Stomach (tissue), 4 donors: ENCODE results near the gene SCD.

Experiments used
- CTCF ChIP-seq, 7 experiments: fragments of 450-650 bp in 4 of 7; fragments of 200-600 bp in 3 of 7; sonication (generic) in 3 of 7; IDR thresholded peaks; one replicate each; pipeline ENCODE4 v1.5.1; 2016 to 2019; ENCODE audit warnings: antibody characterized with exemption in 7 of 7, control low read depth in 2 of 7, mild to moderate bottlenecking in 1 of 7
- POLR2A ChIP-seq, 4 donors: fragments of 450-650 bp; IDR thresholded peaks; one replicate each; pipeline ENCODE4 v1.6.1; 2016; ENCODE audit warnings: antibody characterized with exemption in 4 of 4, control low read depth in 2 of 4, mild to moderate bottlenecking in 1 of 4, moderate library complexity in 1 of 4

- TF ChIP-seq CTCF (IDR thresholded peaks at IDR 0.05) (no peak), POLR2A (IDR thresholded peaks at IDR 0.05) (no peak)
These were observed 13.2 kb downstream of the SCD start for GRCh38 chr10:100360234-100360633.
